Panc1 (cell line): Measurements from ENCODE around the gene CDK11A.

Source experiments
- POLR2AphosphoS5 ChIP-seq: IDR thresholded peaks from 2 replicates; pipeline ENCODE4 v1.6.1; 2012; ENCODE audit warnings: mild to moderate bottlenecking, low read depth, low read length, moderate library complexity
- TF ChIP-seq, protein P1 (sequence below): fragments of 450-650 bp; IDR thresholded peaks from 2 replicates; pipeline ENCODE4 v1.5.1; 2017; ENCODE audit warnings: mild to moderate bottlenecking
- TF ChIP-seq, protein P2 (sequence below), 2 experiments: IDR thresholded peaks; 2 replicates each; pipeline ENCODE4 v1.6.1; 2011 to 2012; ENCODE audit warnings: low read depth in 2 of 2, control low read depth in 1 of 2, low read length in 1 of 2, mild to moderate bottlenecking in 1 of 2, moderate library complexity in 1 of 2; ENCODE audit not compliant: insufficient read depth in 1 of 2

DNA sequence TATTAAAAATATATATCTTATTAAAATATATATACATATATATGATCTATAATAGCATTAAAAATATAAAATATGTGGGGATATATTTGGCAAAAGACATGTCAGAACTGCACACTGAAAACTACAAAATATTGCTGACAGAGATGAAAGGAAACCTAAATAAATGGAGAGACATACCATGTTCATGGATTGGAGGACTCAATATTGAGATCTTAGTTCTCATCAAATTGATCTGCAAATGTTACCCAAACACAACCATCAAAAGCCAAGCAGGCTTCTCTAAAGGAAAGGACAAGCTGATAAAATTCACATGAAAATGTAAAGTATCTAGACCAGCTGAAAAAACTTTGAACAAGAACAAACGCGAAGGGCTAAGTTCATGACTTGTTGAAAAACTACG is 46.9 kb upstream of the CDK11A start:
- TF ChIP-seq, protein P1, sequence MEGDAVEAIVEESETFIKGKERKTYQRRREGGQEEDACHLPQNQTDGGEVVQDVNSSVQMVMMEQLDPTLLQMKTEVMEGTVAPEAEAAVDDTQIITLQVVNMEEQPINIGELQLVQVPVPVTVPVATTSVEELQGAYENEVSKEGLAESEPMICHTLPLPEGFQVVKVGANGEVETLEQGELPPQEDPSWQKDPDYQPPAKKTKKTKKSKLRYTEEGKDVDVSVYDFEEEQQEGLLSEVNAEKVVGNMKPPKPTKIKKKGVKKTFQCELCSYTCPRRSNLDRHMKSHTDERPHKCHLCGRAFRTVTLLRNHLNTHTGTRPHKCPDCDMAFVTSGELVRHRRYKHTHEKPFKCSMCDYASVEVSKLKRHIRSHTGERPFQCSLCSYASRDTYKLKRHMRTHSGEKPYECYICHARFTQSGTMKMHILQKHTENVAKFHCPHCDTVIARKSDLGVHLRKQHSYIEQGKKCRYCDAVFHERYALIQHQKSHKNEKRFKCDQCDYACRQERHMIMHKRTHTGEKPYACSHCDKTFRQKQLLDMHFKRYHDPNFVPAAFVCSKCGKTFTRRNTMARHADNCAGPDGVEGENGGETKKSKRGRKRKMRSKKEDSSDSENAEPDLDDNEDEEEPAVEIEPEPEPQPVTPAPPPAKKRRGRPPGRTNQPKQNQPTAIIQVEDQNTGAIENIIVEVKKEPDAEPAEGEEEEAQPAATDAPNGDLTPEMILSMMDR = no peak
- TF ChIP-seq, protein P2, sequence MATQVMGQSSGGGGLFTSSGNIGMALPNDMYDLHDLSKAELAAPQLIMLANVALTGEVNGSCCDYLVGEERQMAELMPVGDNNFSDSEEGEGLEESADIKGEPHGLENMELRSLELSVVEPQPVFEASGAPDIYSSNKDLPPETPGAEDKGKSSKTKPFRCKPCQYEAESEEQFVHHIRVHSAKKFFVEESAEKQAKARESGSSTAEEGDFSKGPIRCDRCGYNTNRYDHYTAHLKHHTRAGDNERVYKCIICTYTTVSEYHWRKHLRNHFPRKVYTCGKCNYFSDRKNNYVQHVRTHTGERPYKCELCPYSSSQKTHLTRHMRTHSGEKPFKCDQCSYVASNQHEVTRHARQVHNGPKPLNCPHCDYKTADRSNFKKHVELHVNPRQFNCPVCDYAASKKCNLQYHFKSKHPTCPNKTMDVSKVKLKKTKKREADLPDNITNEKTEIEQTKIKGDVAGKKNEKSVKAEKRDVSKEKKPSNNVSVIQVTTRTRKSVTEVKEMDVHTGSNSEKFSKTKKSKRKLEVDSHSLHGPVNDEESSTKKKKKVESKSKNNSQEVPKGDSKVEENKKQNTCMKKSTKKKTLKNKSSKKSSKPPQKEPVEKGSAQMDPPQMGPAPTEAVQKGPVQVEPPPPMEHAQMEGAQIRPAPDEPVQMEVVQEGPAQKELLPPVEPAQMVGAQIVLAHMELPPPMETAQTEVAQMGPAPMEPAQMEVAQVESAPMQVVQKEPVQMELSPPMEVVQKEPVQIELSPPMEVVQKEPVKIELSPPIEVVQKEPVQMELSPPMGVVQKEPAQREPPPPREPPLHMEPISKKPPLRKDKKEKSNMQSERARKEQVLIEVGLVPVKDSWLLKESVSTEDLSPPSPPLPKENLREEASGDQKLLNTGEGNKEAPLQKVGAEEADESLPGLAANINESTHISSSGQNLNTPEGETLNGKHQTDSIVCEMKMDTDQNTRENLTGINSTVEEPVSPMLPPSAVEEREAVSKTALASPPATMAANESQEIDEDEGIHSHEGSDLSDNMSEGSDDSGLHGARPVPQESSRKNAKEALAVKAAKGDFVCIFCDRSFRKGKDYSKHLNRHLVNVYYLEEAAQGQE (IDR thresholded peaks at IDR 0.05; ENCODE audit: insufficient read depth in 1 of 2, low read depth in 2 of 2, low read length in 1 of 2) = no peak
- no peak for TF ChIP-seq POLR2AphosphoS5
